BLaER1 (cell line): Measurements from ENCODE around the gene SLX4.

Experiments
- H3K27ac ChIP-seq: shearing (Covaris generic); formaldehyde crosslinking; 2 replicates; pipeline ENCODE4 v1.8.1; 2022
- H3K27me3 ChIP-seq: shearing (Covaris generic); formaldehyde crosslinking; 2 replicates; pipeline ENCODE4 v1.8.1; 2022
- H3K36me3 ChIP-seq: shearing (Covaris generic); formaldehyde crosslinking; 2 replicates; pipeline ENCODE4 v1.8.1; 2022
- H3K4me1 ChIP-seq: shearing (Covaris generic); formaldehyde crosslinking; 2 replicates; pipeline ENCODE4 v1.8.1; 2022
- H3K4me2 ChIP-seq: shearing (Covaris generic); formaldehyde crosslinking; 2 replicates; pipeline ENCODE4 v1.8.1; 2022
- H3K4me3 ChIP-seq: shearing (Covaris generic); formaldehyde crosslinking; 2 replicates; pipeline ENCODE4 v1.8.1; 2022
- H3K9ac ChIP-seq: shearing (Covaris generic); formaldehyde crosslinking; 2 replicates; pipeline ENCODE4 v1.8.1; 2022
- H3K9me3 ChIP-seq: shearing (Covaris generic); formaldehyde crosslinking; 2 replicates; pipeline ENCODE4 v1.8.1; 2022
- H4K20me1 ChIP-seq: shearing (Covaris generic); formaldehyde crosslinking; 2 replicates; pipeline ENCODE4 v1.8.1; 2022
- Cebpa-rat ChIP-seq: shearing (Covaris generic); IDR thresholded peaks from 2 replicates; pipeline ENCODE4 v1.8.1; 2022

SLX4 gene

GRCh38 chr16:3601614-3602319, 9.6 kb downstream of the SLX4 start:
- H4K20me1 ChIP-seq = no peaks in the 10 kb centered on the region
- H3K27me3 ChIP-seq = no peaks in the 10 kb centered on the region
- peaks cover 17% of the 10 kb centered on the region for H3K9me3 ChIP-seq
- peaks cover 14% of the 10 kb centered on the region for H3K4me1 ChIP-seq
- no peak for TF ChIP-seq Cebpa-rat
- H3K27ac ChIP-seq = no peak overlapping the region
- H3K4me2 ChIP-seq = no peak overlapping the region
- H3K4me3 ChIP-seq = no peak overlapping the region
- peaks cover 88% of the 10 kb centered on the region for H3K36me3 ChIP-seq
- no peak overlapping the region for H3K9ac ChIP-seq

DNA sequence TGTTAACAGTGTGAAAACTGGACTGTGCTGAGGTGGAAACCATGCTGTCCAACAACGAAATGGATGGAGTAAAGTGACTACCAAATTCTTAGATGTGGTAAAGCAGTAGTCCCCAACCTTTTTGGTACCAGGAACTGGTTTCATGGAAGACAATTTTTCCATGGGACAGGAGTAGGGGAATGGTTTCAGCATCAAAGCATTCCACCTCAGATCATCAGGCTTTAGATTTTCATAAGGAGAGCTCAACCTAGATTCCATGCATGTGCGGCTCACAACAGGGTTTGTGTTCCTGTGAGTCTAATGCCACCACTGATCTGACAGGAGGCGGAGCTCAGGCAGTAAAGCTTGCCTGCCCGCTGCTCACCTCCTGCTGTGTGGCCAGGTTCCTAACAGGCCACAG, 11.5 kb downstream of the SLX4 start:
- H3K27ac ChIP-seq = no peak overlapping the region
- TF ChIP-seq Cebpa-rat = no peak
- no peaks in the 10 kb centered on the region for H3K27me3 ChIP-seq
- H3K4me2 ChIP-seq = no peak overlapping the region
- peaks cover 87% of the 10 kb centered on the region for H3K36me3 ChIP-seq
- H4K20me1 ChIP-seq = no peaks in the 10 kb centered on the region
- peaks cover 17% of the 10 kb centered on the region for H3K9me3 ChIP-seq
- H3K4me1 ChIP-seq = peaks cover 5% of the 10 kb centered on the region; the same call in 1 of the 2 replicates
- H3K9ac ChIP-seq = no peak overlapping the region
- H3K4me3 ChIP-seq = no peak overlapping the region

DNA sequence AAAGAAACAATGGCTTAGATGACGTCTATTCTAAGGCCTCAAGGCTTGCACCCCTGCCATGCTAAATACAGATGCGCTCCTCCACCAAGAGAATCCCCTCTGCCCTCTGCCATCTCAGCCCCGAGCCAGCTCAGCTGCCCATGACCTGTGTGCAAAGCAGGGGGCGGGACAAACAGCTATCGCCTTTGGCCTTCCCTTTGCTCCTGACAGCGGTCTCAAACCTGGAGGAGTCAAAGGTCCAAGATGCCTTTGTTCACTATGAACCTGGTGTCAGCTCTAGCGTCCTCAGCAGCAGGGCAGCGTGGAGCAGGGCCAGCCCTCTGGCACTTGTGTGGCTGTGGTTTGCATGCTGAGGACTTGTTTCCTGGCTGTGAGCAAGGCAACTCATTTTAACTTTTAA, 12.3 kb downstream of the SLX4 start:
- no peaks in the 10 kb centered on the region for H3K27me3 ChIP-seq
- no peaks in the 10 kb centered on the region for H4K20me1 ChIP-seq
- H3K9ac ChIP-seq = no peak overlapping the region
- H3K4me1 ChIP-seq = peaks cover 5% of the 10 kb centered on the region; the same call in 1 of the 2 replicates
- no peak for TF ChIP-seq Cebpa-rat
- peaks cover 17% of the 10 kb centered on the region for H3K9me3 ChIP-seq
- peaks cover 83% of the 10 kb centered on the region for H3K36me3 ChIP-seq
- no peak overlapping the region for H3K4me3 ChIP-seq
- no peak overlapping the region for H3K27ac ChIP-seq
- no peak overlapping the region for H3K4me2 ChIP-seq

GRCh38 chr16:3598236-3598635, 13.2 kb downstream of the SLX4 start:
- peaks cover 74% of the 10 kb centered on the region for H3K36me3 ChIP-seq

GRCh38 chr16:3597676-3598075, 13.7 kb downstream of the SLX4 start:
- Histone ChIP-seq H3K4me3 (no peak overlapping the region), H3K27ac (no peak overlapping the region), H3K4me2 (no peak overlapping the region), H3K4me1 (peaks cover 5% of the 10 kb centered on the region; the same call in 1 of the 2 replicates), H4K20me1 (no peaks in the 10 kb centered on the region), H3K9me3 (peaks cover 17% of the 10 kb centered on the region), H3K27me3 (no peaks in the 10 kb centered on the region), H3K36me3 (peaks cover 71% of the 10 kb centered on the region), H3K9ac (no peak overlapping the region; the same call in 1 of the 2 replicates)
- no peak for TF ChIP-seq Cebpa-rat

More at GRCh38 chr16:3598236-3598635, 13.2 kb downstream of the SLX4 start:
- Histone ChIP-seq H3K9me3 (peaks cover 17% of the 10 kb centered on the region), H3K4me3 (no peak overlapping the region), H3K4me2 (no peak overlapping the region), H3K9ac (no peak overlapping the region), H3K27ac (no peak overlapping the region), H4K20me1 (no peaks in the 10 kb centered on the region), H3K4me1 (peaks cover 5% of the 10 kb centered on the region; the same call in 1 of the 2 replicates), H3K27me3 (no peaks in the 10 kb centered on the region)
- TF ChIP-seq Cebpa-rat = no peak

GRCh38 chr16:3597226-3597625, 14.2 kb downstream of the SLX4 start:
- Histone ChIP-seq H4K20me1 (no peaks in the 10 kb centered on the region), H3K36me3 (peaks cover 69% of the 10 kb centered on the region), H3K9me3 (peaks cover 17% of the 10 kb centered on the region), H3K4me2 (no peak overlapping the region), H3K9ac (no peak overlapping the region; the same call in 1 of the 2 replicates), H3K4me1 (peaks cover 5% of the 10 kb centered on the region; the same call in 1 of the 2 replicates), H3K4me3 (no peak overlapping the region), H3K27me3 (no peaks in the 10 kb centered on the region), H3K27ac (no peak overlapping the region)
- no peak for TF ChIP-seq Cebpa-rat

DNA sequence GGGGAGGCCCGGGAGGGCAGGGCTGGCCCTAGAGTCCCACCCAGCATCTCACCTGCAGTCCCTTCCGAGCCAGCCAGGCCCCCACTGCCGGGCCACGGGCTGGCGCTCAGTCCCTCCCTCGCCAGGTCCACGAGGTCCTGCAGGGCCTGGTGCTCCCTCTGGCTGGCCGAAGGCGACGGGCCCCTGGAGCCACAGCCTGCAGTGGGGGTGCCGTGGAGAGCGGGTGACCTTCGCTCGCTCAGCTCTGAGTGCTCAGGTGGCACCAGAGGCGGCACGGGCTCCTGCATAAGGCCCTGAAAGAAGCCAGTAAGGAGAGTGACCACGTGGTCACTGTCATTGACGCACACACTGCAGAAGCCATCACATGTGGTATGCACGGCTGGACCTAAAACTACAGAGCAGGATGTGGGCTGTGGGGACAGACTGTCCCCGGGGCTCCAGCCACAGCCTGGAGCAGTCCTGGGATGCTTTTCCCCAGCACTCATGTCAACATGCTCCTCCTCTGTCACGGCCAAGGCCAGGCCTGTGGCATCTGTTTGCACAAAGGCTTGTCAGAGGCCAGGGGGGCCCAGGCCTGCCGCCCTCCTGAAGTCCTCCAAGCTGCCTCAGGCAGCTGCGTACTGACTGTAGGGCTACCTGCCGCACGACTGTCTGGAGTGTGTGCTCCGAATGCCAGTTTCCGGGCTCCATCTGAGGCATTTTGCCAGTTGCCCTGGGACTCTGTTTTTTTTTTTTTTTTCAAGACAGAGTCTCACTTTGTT, 15.1 kb downstream of the SLX4 start:
- no peak overlapping the region for H3K27ac ChIP-seq
- no peak overlapping the region for H3K9ac ChIP-seq
- no peaks in the 10 kb centered on the region for H3K27me3 ChIP-seq
- TF ChIP-seq Cebpa-rat = no peak
- no peaks in the 10 kb centered on the region for H4K20me1 ChIP-seq
- no peak overlapping the region for H3K4me3 ChIP-seq
- peaks cover 17% of the 10 kb centered on the region for H3K9me3 ChIP-seq
- H3K36me3 ChIP-seq = peaks cover 67% of the 10 kb centered on the region
- H3K4me1 ChIP-seq = peaks cover 5% of the 10 kb centered on the region; the same call in 1 of the 2 replicates
- no peak overlapping the region for H3K4me2 ChIP-seq

- Histone ChIP-seq H3K4me2 (no peak overlapping the region), H3K9me3 (peaks cover 12% of the 10 kb centered on the region), H3K4me1 (peaks cover 11% of the 10 kb centered on the region), H3K27ac (no peak overlapping the region), H3K36me3 (peaks cover 67% of the 10 kb centered on the region), H4K20me1 (no peaks in the 10 kb centered on the region), H3K9ac (no peak overlapping the region), H3K27me3 (no peaks in the 10 kb centered on the region), H3K4me3 (no peak overlapping the region)
- TF ChIP-seq Cebpa-rat = no peak
These were observed 15.8 kb downstream of the SLX4 start for GRCh38 chr16:3595521-3596021.

- Histone ChIP-seq H3K27me3 (no peaks in the 10 kb centered on the region), H3K4me3 (no peak overlapping the region), H3K4me1 (peaks cover 16% of the 10 kb centered on the region), H3K36me3 (peaks cover 67% of the 10 kb centered on the region), H3K9ac (no peak overlapping the region), H4K20me1 (no peaks in the 10 kb centered on the region), H3K9me3 (peaks cover 7% of the 10 kb centered on the region), H3K4me2 (no peak overlapping the region), H3K27ac (no peak overlapping the region)
- no peak for TF ChIP-seq Cebpa-rat
These were observed 16.3 kb downstream of the SLX4 start for GRCh38 chr16:3595110-3595486.
